Endothelial cell of umbilical vein (primary cell): ENCODE measurements around the gene RAP1GAP2. TPM values are rescaled to one million over a fixed set of nuclear protein-coding genes. Genes with fewer than 3 reads are reported as not detected.

ENCODE experiments used
- BruUV-seq: library from RNA; stranded (reverse); fragments of 400-500 nt; replicated peaks from 2 replicates; lab custom pipeline; 2021; lab: Mats Ljungman, UMichigan
- CTCF ChIA-PET: fragments of 300-600, 350-600 bp; sonication (Branson Sonifier 250); formaldehyde crosslinking; loops from one replicate; lab custom pipeline; 2021; ENCODE audit warnings: antibody characterized with exemption, inconsistent platforms; lab: Charles Lee
- POLR2A ChIA-PET: fragments of 300-600, 350-600 bp; sonication (Branson Sonifier 250); formaldehyde crosslinking; loops from one replicate; lab custom pipeline; 2021; ENCODE audit warnings: antibody characterized with exemption, inconsistent platforms; lab: Charles Lee
- DNase-seq: peaks from one replicate; pipeline ENCODE4 v3.0.0-alpha.2; 2011; ENCODE audit warnings: low read depth, low spot score
- FAIRE-seq: peaks from 2 replicates; lab custom pipeline; 2011; peaks lifted over from hg19 to GRCh38; lab: Jason Lieb, UNC
- H2AFZ ChIP-seq: 2 replicates; pipeline ENCODE4 v1.6.0; 2012; ENCODE audit warnings: low read depth, low read length, control low read depth, inconsistent platforms
- H3K27ac ChIP-seq: 2 replicates; pipeline ENCODE4 v1.5.1; 2011; ENCODE audit warnings: low read depth, mild to moderate bottlenecking, control low read depth, low read length, moderate library complexity; ENCODE audit not compliant: insufficient read depth
- H3K27me3 ChIP-seq, 2 experiments: 2 replicates each; pipeline versions ENCODE4 v1.6.0 to v1.6.1; 2011; ENCODE audit warnings: low read length in 2 of 2, mixed read lengths in 1 of 2; ENCODE audit not compliant: control insufficient read depth in 2 of 2, insufficient read depth in 2 of 2
- H3K36me3 ChIP-seq, 2 experiments: 2 replicates in 1 of 2; 3 replicates in 1 of 2; pipeline ENCODE4 v1.5.1; 2011; ENCODE audit warnings: low read length in 2 of 2, mild to moderate bottlenecking in 1 of 2, moderate library complexity in 1 of 2; ENCODE audit not compliant: control insufficient read depth in 2 of 2, insufficient read depth in 2 of 2; ENCODE audit errors: extremely low read depth in 1 of 2
- H3K4me1 ChIP-seq: 3 replicates; pipeline ENCODE4 v1.5.1; 2011; ENCODE audit warnings: mild to moderate bottlenecking, low read length; ENCODE audit not compliant: control insufficient read depth, insufficient read depth; ENCODE audit errors: extremely low read depth
- H3K4me2 ChIP-seq: 2 replicates; pipeline ENCODE4 v1.6.1; 2011; ENCODE audit warnings: low read length, control low read depth, mixed read lengths; ENCODE audit not compliant: insufficient read depth
- H3K4me3 ChIP-seq, 3 experiments: fragments of 200-600 bp in 1 of 3; sonication (generic), shearing (Covaris generic) in 1 of 3; replicated peaks in 1 of 3; 2 replicates each; pipeline ENCODE4 v1.5.1; 2011 to 2016; ENCODE audit warnings: control low read depth in 3 of 3, low read length in 3 of 3, mild to moderate bottlenecking in 2 of 3, inconsistent platforms in 1 of 3, low read depth in 1 of 3, moderate library complexity in 1 of 3; ENCODE audit not compliant: insufficient read depth in 1 of 3
- H3K79me2 ChIP-seq: 2 replicates; pipeline ENCODE4 v1.6.0; 2012; ENCODE audit warnings: low read length, inconsistent platforms; ENCODE audit not compliant: control insufficient read depth, insufficient read depth
- H3K9ac ChIP-seq: replicated peaks from 2 replicates; pipeline ENCODE3; 2011; ENCODE audit warnings: low read length, control low read depth; ENCODE audit not compliant: insufficient read depth; ENCODE audit errors: extremely low read depth
- H3K9me1 ChIP-seq: replicated peaks from 3 replicates; pipeline ENCODE4 v1.6.0; 2011; ENCODE audit warnings: mild to moderate bottlenecking, low read length; ENCODE audit not compliant: control insufficient read depth, insufficient read depth; ENCODE audit errors: extremely low read depth
- H3K9me3 ChIP-seq: replicated peaks from 2 replicates; pipeline ENCODE4 v1.5.1; 2012; ENCODE audit warnings: low read length, inconsistent platforms; ENCODE audit not compliant: control insufficient read depth, insufficient read depth
- H4K20me1 ChIP-seq: replicated peaks from 2 replicates; pipeline ENCODE3; 2011; ENCODE audit warnings: mild to moderate bottlenecking, low read length; ENCODE audit not compliant: control insufficient read depth, insufficient read depth; ENCODE audit errors: extremely low read depth
- CTCF ChIP-seq, 2 donors: IDR thresholded peaks; 1 replicate in 1 of 2; 2 replicates in 1 of 2; pipeline ENCODE4 v1.5.1; 2011; ENCODE audit warnings: low read length in 2 of 2, mild to moderate bottlenecking in 2 of 2, moderate library complexity in 2 of 2, control low read depth in 1 of 2, inconsistent platforms in 1 of 2, low read depth in 1 of 2; ENCODE audit not compliant: insufficient read depth in 1 of 2; ENCODE audit errors: extremely low read depth in 1 of 2
- EZH2 ChIP-seq: IDR thresholded peaks from 2 replicates; pipeline ENCODE4 v1.6.1; 2012; ENCODE audit warnings: borderline replicate concordance, low read depth, mild to moderate bottlenecking, moderate library complexity, low read length, inconsistent platforms; ENCODE audit not compliant: severe bottlenecking
- dilution Hi-C: fragments of 300-500 bp; cut with MboI; formaldehyde crosslinking; loops from one replicate; pipeline ENCODE4 v1.15.0; 2019; ENCODE audit warnings: low sequenced_read_pairs; ENCODE audit not compliant: extremely low pct_ligation_motif_present
- intact Hi-C: fragments of 100-400 bp; cut with micrococcal nuclease; formaldehyde crosslinking; loops from one replicate; pipeline ENCODE4 v1.10.0; 2022
- polyA plus RNA-seq, 4 experiments: library from polyadenylated mRNA; depleted of rRNA in 3 of 4; stranded (reverse) in 3 of 4; unstranded in 1 of 4; fragments of >200 nt; gene quantifications; 2 replicates each; pipeline versions ENCODE4 v1.2.1 to v1.2.3, GENCODE V29; 2011 to 2012; ENCODE audit warnings: missing spikeins in 1 of 4
- total RNA-seq: library from RNA; stranded (reverse); gene quantifications from 2 replicates; pipeline ENCODE4 v1.2.3, GENCODE V29; 2021

Gene RAP1GAP2
- total and polyA plus RNA-seq, 2 donors (not counting 3 experiments of a cell fraction or from before 2014, with no cell fraction given), result 1.4 to 3.6 TPM

GRCh38 chr17:2852729-2853282, 56.6 kb downstream of the RAP1GAP2 start:
- Histone ChIP-seq H4K20me1 (no peaks in the 10 kb centered on the region), H3K27ac (no peak overlapping the region), H3K9ac (peak overlapping the region; percentile 3), H3K4me1 (peaks cover 7% of the 10 kb centered on the region), H3K4me3 (peak overlapping the region; percentile 24 to 43 (median 40)), H2AFZ (peak overlapping the region; percentile 71), H3K79me2 (no peaks in the 10 kb centered on the region), H3K9me3 (no peaks in the 10 kb centered on the region), H3K9me1 (no peaks in the 10 kb centered on the region), H3K4me2 (peak overlapping the region; percentile 47), H3K27me3 (peaks cover 37 to 47% of the 10 kb centered on the region in 2 experiments), H3K36me3 (no peaks in the 10 kb centered on the region)
- dilution Hi-C loops, result no loop called here
- POLR2A ChIA-PET, result no interaction called here
- intact Hi-C loops, result no loop called here
- DNase-seq (no peak), FAIRE-seq (no peak)
- CTCF ChIA-PET, result interaction anchor here (1.3 to 2.8 kb wide), 3 partner anchors 151 to 795 kb away, joined by 3 to 19 read pairs (median 3); no protein-coding TSS in a partner anchor
- TF ChIP-seq CTCF (IDR thresholded peaks at IDR 0.05; ENCODE audit: extremely low read depth in 1 of 2, insufficient read depth in 1 of 2, low read depth in 1 of 2, low read length in 2 of 2), result no peak
- peak; percentile 11 for TF ChIP-seq EZH2
- BruUV-seq, result no TSS peak
